Activated T-helper 2 cell treated with anti-CD3 and anti-CD28 coated beads, Interferon-gamma antibody, Interleukin-2, Interleukin-4, amounts not matched to agents 10 μg/mL and 5 μg/mL and 100 μg/mL, durations not matched to agents 14 hours and 24 hours and 36 hours (primary cell): ENCODE measurements around the gene PAIP2B. TPM values are rescaled to one million over a fixed set of nuclear protein-coding genes. Genes with fewer than 3 reads are reported as not detected.
"Not testable (repeated sequence)": the region's sequence is repeated elsewhere in the genome, so short reads cannot be mapped to it uniquely, and the experiment has no call there.

Experiments used
- DNase-seq: peaks from one replicate; pipeline ENCODE4 v3.0.0; 2021; ENCODE audit warnings: low spot score
- H3K27ac Mint-ChIP-seq: one replicate; pipeline ENCODE4 v1.8.0; 2021; ENCODE audit warnings: mixed read lengths
- H3K27me3 Mint-ChIP-seq: one replicate; pipeline ENCODE4 v1.8.0; 2021; ENCODE audit warnings: low read depth, mixed read lengths
- H3K36me3 Mint-ChIP-seq: one replicate; pipeline ENCODE4 v1.8.0; 2021; ENCODE audit warnings: low read depth, mixed read lengths
- H3K4me1 Mint-ChIP-seq: one replicate; pipeline ENCODE4 v1.8.0; 2021; ENCODE audit warnings: low read depth, mixed read lengths
- H3K4me3 Mint-ChIP-seq: one replicate; pipeline ENCODE4 v1.8.0; 2021; ENCODE audit warnings: low read depth, mild to moderate bottlenecking, moderate library complexity, mixed read lengths
- H3K9me3 Mint-ChIP-seq: one replicate; pipeline ENCODE4 v1.8.0; 2021; ENCODE audit warnings: mixed read lengths
- intact Hi-C: fragments of 100-400 bp; cut with micrococcal nuclease; formaldehyde crosslinking; loops from one replicate; pipeline ENCODE4 v1.15.1; 2023
- total RNA-seq: library from RNA; stranded (reverse); gene quantifications from 2 replicates; pipeline ENCODE4 v1.2.3, GENCODE V29; 2022

PAIP2B gene
- total RNA-seq, 1 donor from 2014 or later = 0.84 TPM

DNA sequence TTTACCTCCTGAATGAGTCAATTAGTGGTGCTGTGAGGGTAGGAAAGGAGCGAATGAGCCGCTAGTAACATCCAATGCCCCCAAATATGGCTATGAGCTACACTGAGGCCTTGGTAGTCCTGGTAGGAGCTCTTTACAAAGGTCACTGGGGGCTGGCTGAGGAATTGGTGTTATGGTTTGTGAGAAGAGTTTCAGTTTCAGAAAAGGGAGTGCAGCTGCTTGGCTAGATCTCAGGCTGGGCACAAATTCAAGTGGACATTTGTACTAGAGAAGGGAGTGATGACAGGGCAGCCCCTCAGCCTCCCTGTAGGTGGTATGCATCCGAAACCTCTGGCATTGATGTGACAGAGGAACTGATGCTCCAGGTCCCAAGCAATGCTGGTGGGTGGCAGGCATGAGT, 13.9 kb upstream of the PAIP2B start:
- Mint-ChIP-seq H3K9me3 (no peaks in the 10 kb centered on the region), H3K27me3 (peaks cover 7% of the 10 kb centered on the region), H3K4me1 (no peaks in the 10 kb centered on the region), H3K4me3 (no peak overlapping the region), H3K36me3 (no peaks in the 10 kb centered on the region), H3K27ac (no peak overlapping the region)
- intact Hi-C loops = no loop called here
- no peak for DNase-seq

DNA sequence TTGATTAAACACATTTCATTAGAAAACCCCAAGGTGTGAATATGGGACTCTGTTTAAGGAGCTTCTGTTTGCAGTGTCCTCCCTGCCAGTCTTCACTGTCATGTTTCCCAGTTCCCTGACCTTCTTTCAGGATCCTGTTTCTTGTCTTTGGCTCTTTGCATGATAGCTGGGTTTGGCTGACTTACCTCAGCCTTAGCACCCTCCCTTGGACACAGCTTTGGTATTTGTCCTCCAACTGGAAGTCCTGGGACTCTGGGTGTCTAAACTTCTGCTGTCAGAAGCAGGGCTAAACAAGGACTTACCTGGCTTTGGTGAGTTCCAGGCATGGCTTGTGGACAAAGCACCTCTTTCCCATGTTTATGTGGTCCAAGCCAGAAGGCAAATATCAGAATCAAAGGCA, 11.2 kb upstream of the PAIP2B start:
- no peaks in the 10 kb centered on the region for H3K4me1 Mint-ChIP-seq
- H3K27ac Mint-ChIP-seq = no peak overlapping the region
- no peak for DNase-seq
- no peak overlapping the region for H3K4me3 Mint-ChIP-seq
- no peaks in the 10 kb centered on the region for H3K36me3 Mint-ChIP-seq
- H3K27me3 Mint-ChIP-seq = peaks cover 12% of the 10 kb centered on the region
- H3K9me3 Mint-ChIP-seq = no peaks in the 10 kb centered on the region
- intact Hi-C loops = no loop called here

DNA sequence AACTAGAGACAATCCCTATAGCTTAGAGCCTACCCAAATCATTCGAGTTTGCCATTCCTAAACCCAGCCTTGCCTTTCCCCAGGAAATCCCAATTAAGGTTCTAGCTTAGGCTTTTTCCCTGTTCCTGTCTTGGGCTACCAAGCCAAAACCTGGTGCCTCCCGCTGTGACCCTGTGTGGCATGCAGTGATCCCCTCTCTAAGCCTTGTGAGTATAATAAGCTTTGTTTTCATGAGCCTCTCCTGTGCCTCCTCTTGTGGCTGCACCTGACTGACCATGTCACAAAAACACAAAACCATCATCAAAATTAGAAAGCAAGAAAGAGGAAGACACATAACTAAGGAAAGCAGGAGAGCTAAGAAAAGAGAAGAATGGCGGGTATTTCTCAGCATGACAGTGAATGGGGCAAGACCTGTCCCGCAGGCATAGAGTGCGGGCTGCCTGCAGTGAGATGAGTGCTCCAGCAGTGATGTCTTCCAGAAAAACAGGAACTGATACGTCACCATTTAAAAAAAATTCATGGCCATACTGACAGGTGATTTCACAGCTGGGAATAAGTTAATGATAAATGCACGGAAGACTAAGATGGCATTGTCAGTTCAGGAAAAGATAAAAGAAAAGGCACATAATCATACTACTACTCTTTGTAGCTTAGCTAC, 9.2 kb upstream of the PAIP2B start:
- no peaks in the 10 kb centered on the region for H3K9me3 Mint-ChIP-seq
- H3K27ac Mint-ChIP-seq = no peak overlapping the region
- no peaks in the 10 kb centered on the region for H3K4me1 Mint-ChIP-seq
- DNase-seq = no peak
- no peak overlapping the region for H3K4me3 Mint-ChIP-seq
- intact Hi-C loops = no loop called here
- no peaks in the 10 kb centered on the region for H3K36me3 Mint-ChIP-seq
- peaks cover 14% of the 10 kb centered on the region for H3K27me3 Mint-ChIP-seq

DNA sequence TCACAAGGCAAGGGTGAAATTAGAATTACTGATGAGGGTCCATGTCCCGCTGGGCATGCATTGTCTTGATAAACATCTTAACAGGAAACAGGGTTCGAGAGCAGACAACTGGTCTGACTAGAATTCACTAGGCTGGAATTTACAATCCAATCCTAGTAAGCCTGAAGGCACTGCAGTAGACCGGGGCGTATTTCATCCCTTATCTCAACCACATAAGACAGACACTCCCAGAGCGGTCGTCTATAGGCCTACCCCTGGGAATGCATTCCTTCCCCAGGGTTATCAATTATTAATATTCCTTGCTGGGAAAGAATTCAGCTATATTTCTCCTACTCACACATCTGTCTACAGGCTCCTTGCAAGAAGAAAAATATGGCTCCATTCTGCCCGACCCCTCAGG, 6.2 kb upstream of the PAIP2B start:
- H3K4me3 Mint-ChIP-seq, intact Hi-C loops, H3K27ac Mint-ChIP-seq, H3K4me1 Mint-ChIP-seq, H3K36me3 Mint-ChIP-seq, DNase-seq, H3K9me3 Mint-ChIP-seq: not testable (repeated sequence)
- peaks cover 18% of the 10 kb centered on the region for H3K27me3 Mint-ChIP-seq

DNA sequence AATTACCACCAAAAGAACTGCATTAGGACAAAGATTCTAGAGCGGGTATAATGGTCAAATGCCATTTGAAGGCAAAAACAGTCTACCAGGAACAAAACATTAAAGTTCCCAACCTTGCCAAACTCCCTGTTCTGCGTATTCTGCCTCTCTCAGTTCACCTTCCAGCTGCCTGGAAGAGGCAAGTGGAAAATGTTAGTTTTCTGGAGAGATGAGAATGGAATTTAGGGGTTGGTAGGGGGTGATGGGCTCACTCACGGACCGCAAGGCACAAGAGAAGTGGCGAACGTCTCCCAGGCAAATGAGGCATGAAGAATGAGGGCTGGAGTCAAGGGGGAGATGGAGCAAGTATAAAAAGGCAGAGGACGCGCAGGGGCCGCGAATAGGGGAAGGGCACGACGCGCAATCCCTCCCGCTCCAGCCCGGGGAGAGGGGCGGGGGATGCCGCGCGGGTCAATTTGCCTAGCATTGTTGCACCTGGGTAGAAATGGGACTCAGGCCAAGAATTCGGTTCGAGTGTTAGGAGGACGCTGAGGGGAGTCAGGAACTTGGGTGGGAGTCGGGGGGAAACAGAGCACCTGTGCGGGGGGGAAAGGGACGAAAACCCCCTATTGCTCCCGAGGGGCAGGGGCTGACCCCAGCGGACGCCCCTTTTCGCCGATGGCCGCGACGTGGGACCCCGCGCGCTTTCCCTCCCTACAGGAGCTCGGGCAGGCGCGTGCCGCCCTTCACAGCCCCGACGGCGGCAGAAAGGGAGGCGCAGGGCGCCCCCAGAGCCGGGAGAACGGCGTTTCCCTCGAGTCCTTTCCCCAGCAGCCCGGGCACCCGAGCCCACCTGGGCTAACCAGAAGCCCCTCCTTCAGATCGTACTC, 573 bp downstream of the PAIP2B start:
- intact Hi-C loops = loop anchor here (5.0 to 10.0 kb wide), 2 partner anchors 226 to 232 kb away; partner anchors contain the start of genes DYSF and TEX261
- H3K4me3 Mint-ChIP-seq = peak overlapping the region; percentile 95
- no peaks in the 10 kb centered on the region for H3K9me3 Mint-ChIP-seq
- peak; percentile 19 for DNase-seq
- no peaks in the 10 kb centered on the region for H3K36me3 Mint-ChIP-seq
- H3K27ac Mint-ChIP-seq = peak overlapping the region; percentile 83
- H3K27me3 Mint-ChIP-seq = peaks cover 9% of the 10 kb centered on the region
- H3K4me1 Mint-ChIP-seq = peaks cover 15% of the 10 kb centered on the region

DNA sequence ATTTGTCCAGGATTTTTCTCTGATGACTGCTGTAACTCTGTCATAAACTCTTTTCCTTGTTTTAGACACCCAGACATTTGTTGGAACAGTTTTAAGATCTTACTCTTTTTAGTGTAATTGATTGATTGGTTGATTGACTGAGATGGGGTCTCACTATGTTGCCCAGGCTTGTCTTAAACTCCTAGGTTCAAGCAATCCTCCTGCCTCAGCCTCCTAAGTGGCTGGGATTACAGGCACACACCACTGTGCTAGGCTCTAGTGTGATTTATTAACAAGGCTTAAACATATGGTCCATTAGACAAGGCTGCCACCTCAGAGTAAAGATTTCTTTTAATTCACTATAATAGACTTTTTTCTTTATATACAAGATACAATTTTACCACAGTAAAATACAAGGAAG, 2.0 kb downstream of the PAIP2B start:
- Mint-ChIP-seq H3K27me3 (peaks cover 10% of the 10 kb centered on the region), H3K4me3 (no peak overlapping the region)

DNA sequence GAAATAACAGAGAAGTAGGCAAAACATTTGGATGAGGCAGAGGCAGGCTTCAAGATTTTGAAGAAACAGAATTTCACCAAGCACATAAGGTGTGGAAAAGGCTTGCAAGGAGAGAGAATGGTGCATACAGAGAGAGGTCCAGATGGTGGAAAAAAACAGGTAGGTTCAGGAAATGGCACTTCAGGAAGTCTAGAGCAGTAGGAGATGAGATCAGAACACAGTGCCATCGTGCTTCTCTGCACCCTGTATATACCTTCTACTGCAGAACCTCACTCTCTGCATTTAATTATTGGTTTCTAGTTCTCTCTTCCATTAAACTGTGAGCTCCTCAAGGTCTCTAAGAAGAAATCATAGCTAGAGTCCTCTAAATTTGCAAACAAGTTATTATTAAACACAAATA, 2.4 kb downstream of the PAIP2B start:
- H3K4me1 Mint-ChIP-seq = peaks cover 15% of the 10 kb centered on the region
- H3K4me3 Mint-ChIP-seq = no peak overlapping the region
- intact Hi-C loops = loop anchor here (10.0 kb wide), 1 partner anchor 230 kb away; the partner anchor contains the start of gene TEX261
- H3K27ac Mint-ChIP-seq = no peak overlapping the region
- H3K27me3 Mint-ChIP-seq = peaks cover 13% of the 10 kb centered on the region
- no peaks in the 10 kb centered on the region for H3K9me3 Mint-ChIP-seq
- H3K36me3 Mint-ChIP-seq = no peaks in the 10 kb centered on the region
- DNase-seq = no peak

More for the DNA sequence above, 2.0 kb downstream of the PAIP2B start:
- Mint-ChIP-seq H3K4me1 (peaks cover 15% of the 10 kb centered on the region), H3K9me3 (no peaks in the 10 kb centered on the region), H3K27ac (no peak overlapping the region), H3K36me3 (no peaks in the 10 kb centered on the region)
- DNase-seq = no peak
- intact Hi-C loops = loop anchor here (5.0 to 10.0 kb wide), 2 partner anchors 227 to 230 kb away; partner anchors contain the start of genes DYSF and TEX261

DNA sequence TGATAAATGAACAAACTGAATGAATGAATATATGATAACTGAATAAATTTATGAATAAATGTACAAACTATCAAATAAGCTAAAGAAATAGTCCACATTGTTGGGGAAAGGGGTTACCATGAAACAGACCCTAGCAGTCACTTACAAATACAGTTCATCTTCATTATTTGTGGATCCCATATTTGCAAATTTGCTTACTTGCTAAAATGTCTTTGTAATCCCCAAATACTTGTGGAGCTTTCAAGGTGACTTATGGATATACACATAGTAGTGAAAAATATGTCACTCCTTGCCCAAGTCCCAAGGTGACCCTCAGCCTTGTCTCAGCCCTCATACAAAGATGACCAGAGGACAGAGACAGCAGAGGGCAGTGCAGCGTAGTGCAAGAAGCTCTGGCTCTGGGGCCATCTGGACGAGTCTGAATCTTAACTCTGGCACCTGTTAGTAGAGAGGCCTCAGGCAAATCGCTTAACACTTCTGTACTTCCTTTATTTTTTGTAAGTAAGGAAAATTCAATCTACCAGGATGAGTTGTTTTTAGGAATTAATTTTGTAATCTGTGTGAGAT, 3.1 kb downstream of the PAIP2B start:
- Mint-ChIP-seq H3K27ac (no peak overlapping the region), H3K27me3 (peaks cover 13% of the 10 kb centered on the region), H3K4me1 (peaks cover 15% of the 10 kb centered on the region), H3K36me3 (no peaks in the 10 kb centered on the region), H3K4me3 (no peak overlapping the region), H3K9me3 (no peaks in the 10 kb centered on the region)
- intact Hi-C loops = loop anchor here (10.0 kb wide), 1 partner anchor 229 kb away; the partner anchor contains the start of gene TEX261
- no peak for DNase-seq

DNA sequence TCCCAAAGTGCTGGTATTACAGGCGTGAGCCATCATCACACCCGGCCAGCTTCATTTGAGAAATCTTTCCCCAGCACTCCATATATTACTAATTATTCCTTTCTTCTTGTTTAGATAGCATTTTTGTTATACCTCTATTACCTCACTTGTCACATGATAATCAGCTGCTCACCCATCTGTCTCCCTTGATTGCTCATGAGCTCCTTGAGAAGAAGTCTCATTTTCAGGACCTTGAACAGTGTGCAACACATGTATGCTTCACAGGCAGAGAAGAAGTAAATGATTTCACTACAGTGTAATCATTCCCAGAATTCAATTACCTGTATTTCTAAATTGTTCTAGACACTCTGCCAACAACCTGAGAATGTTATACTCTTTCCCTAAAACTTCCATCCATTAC, 6.2 kb downstream of the PAIP2B start:
- Mint-ChIP-seq H3K4me1 (peaks cover 5% of the 10 kb centered on the region), H3K4me3 (no peak overlapping the region), H3K27me3 (peaks cover 12% of the 10 kb centered on the region), H3K9me3 (no peaks in the 10 kb centered on the region), H3K27ac (no peak overlapping the region), H3K36me3 (no peaks in the 10 kb centered on the region)
- intact Hi-C loops = loop anchor here (10.0 kb wide), 1 partner anchor 226 kb away; the partner anchor contains the start of gene TEX261
- no peak for DNase-seq

DNA sequence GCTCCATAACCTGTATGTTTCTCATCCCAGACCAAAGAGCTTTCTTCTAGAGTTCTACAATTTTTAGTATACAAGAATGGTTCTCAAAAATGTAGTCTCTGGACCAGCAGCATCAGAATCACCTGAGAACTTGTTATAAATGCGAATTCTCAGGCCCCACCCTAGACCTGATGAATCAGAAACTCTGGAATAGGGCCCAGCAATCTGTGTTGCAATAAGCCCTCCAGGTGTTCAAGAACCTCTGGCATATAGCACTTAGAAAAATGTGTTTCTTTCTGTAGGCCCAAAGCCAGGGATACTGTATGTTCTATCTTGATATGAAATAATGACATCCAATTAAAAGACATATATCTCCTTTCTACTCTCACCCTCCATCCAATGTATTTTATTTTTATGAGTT, 10.4 kb downstream of the PAIP2B start:
- no peak for DNase-seq
- H3K9me3 Mint-ChIP-seq = no peaks in the 10 kb centered on the region
- no peaks in the 10 kb centered on the region for H3K36me3 Mint-ChIP-seq
- no peaks in the 10 kb centered on the region for H3K4me1 Mint-ChIP-seq
- no peak overlapping the region for H3K27ac Mint-ChIP-seq
- intact Hi-C loops = no loop called here
- H3K27me3 Mint-ChIP-seq = peaks cover 13% of the 10 kb centered on the region
- H3K4me3 Mint-ChIP-seq = no peak overlapping the region

DNA sequence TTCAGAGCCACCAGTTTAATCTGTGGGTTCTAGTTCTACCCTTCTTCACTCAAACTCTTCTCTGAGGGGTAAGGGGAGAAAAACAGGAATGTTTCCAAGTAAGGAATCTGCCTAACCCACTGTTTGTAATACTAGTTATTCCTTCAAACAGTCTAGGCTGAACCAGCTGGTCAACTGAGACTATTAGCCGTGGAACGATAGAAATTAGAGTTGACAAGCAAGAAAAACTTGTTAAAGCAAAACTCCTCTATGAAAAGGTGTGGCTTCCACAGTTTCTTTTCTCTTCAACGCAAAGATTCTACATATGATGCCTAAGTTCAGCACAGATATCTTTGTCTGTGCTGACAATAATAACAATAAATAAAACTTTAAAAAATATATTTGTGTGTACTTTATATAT, 11.5 kb downstream of the PAIP2B start:
- no peak for DNase-seq
- Mint-ChIP-seq H3K4me3 (no peak overlapping the region), H3K4me1 (no peaks in the 10 kb centered on the region), H3K27me3 (peaks cover 13% of the 10 kb centered on the region), H3K9me3 (no peaks in the 10 kb centered on the region), H3K36me3 (no peaks in the 10 kb centered on the region), H3K27ac (no peak overlapping the region)
- intact Hi-C loops = no loop called here

DNA sequence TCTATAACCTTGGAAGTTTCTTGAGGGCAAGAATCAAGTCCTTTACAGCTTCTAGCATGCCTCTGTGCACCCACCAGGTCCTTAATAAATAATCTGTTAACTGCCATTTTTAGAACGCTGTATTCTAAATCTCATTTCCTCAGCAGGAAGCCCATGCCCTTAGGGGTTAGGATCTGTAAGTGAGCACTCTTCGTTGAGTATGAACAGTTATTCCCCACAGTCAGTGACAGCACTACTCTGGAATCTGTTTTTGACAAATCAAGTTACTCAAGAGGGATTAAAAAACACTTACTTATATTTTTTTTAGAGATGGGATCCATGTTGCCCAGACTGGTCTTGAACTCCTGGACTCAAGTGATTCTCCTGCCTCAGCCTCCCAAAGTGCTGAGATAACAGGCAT, 14.6 kb downstream of the PAIP2B start:
- no peaks in the 10 kb centered on the region for H3K36me3 Mint-ChIP-seq
- intact Hi-C loops = no loop called here
- H3K4me1 Mint-ChIP-seq = no peaks in the 10 kb centered on the region
- peaks cover 9% of the 10 kb centered on the region for H3K27me3 Mint-ChIP-seq
- no peak overlapping the region for H3K4me3 Mint-ChIP-seq
- DNase-seq = no peak
- H3K9me3 Mint-ChIP-seq = no peaks in the 10 kb centered on the region
- no peak overlapping the region for H3K27ac Mint-ChIP-seq

DNA sequence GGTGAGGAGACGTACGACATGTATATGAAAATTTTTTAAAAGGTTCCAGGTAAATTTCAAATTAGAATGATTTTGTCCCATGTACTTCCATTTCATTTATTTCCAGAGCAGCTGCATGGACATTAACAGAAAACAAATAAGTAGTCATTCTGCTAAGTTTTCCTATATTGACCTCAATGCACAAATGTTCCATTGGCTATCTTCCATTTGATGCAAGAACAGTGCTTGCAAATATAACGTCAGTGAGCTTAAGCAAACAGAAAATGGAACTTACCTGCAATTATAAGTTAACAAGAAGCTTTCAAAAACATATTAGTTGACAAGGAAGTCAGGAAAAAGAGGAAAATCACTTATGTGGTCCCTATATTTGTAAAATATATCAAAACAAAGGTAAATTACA, 16.6 kb downstream of the PAIP2B start:
- intact Hi-C loops = no loop called here
- Mint-ChIP-seq H3K27ac (no peak overlapping the region), H3K4me3 (no peak overlapping the region), H3K27me3 (peaks cover 14% of the 10 kb centered on the region), H3K9me3 (no peaks in the 10 kb centered on the region), H3K4me1 (no peaks in the 10 kb centered on the region), H3K36me3 (no peaks in the 10 kb centered on the region)
- DNase-seq = no peak
